ENCODE results near the gene SRSF10.

DNA sequence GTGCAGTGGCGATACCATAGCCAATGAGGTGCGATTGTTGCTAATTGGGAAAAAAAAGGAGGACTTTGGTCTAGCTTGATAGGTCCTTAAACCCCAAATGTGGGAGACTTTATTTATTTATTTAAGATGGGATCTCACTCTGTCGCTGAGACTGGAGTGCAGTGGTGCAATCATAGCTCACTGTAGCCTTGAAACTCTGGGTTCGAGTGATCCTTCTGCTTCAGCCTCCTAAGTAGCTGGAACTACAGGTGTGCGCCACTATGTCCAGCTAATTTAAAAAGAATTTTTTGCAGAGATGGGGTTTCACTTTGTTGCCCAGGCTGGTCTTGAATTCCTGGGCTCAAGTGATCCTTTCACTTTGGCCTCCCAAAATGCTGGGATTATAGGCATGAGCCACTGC, 24.0 kb upstream of the SRSF10 start:
- no peak for TF ChIP-seq EZH2 (IDR thresholded peaks at IDR 0.05; ENCODE audit: insufficient read depth, poor library complexity, severe bottlenecking)
- no peak for TF ChIP-seq EZH2phosphoT487 (IDR thresholded peaks at IDR 0.05; ENCODE audit: insufficient read depth, low read depth)

Data from GM23248 (cell line).